GM18507 (cell line): ENCODE results near the gene NTPCR.

ENCODE experiments used
- DNase-seq: peaks from one replicate; pipeline ENCODE4 v3.0.0; 2011; ENCODE audit warnings: low read depth; ENCODE audit not compliant: insufficient read length; ENCODE audit errors: extremely low spot score
- FAIRE-seq: peaks from 2 replicates; lab custom pipeline; 2011; peaks lifted over from hg19 to GRCh38; lab: Jason Lieb, UNC

NTPCR gene

GRCh38 chr1:232980986-232981560 is 30.7 kb downstream of the NTPCR start:
- FAIRE-seq (no peak), DNase-seq (no peak)

DNA sequence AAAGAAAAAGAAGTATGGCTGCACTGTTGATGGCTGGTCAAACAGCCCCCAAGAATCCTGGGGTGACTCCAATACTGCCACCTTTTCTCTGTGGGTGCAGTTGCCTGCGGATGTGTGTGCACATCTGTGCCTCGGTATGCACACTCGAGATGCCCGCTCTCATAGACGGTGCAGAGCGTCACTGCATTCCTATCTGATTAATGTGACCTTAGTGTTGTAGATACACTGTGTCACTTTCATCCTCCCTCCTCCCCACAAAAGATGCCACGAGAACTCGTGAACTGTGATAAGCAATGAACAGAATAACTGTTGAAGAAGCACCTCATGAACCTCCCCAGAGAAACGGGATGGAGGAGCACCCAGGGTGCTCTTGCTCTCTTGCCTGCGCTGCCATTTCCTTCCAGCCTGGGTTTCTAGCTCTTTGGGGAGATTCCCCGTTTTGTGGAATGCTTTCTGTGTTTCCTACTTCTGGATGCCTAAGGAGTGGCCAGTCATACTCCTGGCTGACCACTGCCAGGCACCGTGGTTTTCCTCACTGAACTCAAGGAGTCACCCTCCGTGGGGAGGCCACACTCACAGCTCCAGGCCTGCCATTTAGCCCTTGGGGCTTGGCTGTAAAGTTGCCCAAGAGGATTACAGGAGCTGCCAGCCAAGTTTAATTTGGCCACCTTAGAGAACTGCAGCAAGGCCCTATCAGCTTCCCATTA is 32.0 kb downstream of the NTPCR start:
- DNase-seq (no peak), FAIRE-seq (no peak)

- DNase-seq (no peak), FAIRE-seq (no peak)
These were observed 33.0 kb downstream of the NTPCR start for GRCh38 chr1:232983375-232983774.

GRCh38 chr1:232983817-232984567 is 33.6 kb downstream of the NTPCR start:
- DNase-seq, result no peak
- no peak for FAIRE-seq

GRCh38 chr1:232984577-232985425 is 34.4 kb downstream of the NTPCR start:
- DNase-seq (no peak), FAIRE-seq (no peak)

GRCh38 chr1:232985882-232986526 is 35.6 kb downstream of the NTPCR start:
- FAIRE-seq, result no peak
- no peak for DNase-seq

- DNase-seq, result no peak
- no peak for FAIRE-seq
These were observed 36.1 kb downstream of the NTPCR start for GRCh38 chr1:232986527-232986922.

- FAIRE-seq, result no peak
- no peak for DNase-seq
These were observed 36.8 kb downstream of the NTPCR start for GRCh38 chr1:232987046-232987773.

DNA sequence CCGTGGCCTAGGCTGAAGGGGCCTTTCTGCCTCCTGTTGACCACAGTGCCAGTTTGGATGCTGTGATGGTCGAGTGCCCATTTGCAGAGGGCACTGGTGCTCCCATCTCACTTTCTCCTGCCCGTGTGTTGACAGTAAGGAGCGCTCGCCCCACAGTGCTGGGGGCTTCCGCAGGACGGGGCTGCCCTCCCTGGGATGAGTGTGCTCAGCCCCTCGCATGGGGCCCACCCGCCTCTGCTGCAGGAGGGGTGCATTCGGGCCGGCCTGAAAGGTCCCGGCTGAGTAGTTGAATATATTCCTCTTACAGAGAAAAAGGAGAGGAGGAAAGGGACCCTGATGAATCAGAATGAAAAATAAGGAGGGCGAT is 37.3 kb downstream of the NTPCR start:
- DNase-seq (no peak), FAIRE-seq (no peak)

DNA sequence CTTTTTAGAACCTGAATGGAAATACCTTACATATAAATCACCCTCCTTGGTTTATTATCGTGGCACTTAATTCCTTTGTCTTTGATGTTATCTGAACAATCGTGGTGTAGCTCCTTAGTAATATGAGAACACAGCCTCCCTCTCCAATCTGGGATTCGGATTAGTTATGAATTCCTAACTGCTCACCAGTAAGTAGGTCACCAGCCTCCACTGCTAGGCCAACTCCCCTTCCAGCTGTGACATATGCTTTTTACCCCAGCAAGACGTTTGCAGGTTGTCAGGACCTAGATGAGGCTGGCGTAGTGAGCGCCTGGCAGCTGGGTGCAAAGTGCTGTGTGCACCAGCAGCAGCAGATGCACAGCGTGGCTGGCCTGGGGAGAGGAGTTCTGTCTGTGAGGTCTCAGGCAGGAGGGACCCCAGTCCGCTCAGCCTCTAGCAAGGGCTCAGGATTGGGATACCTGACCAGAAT is 38.2 kb downstream of the NTPCR start:
- no peak for FAIRE-seq

GRCh38 chr1:232990176-232991128 is 40.0 kb downstream of the NTPCR start:
- DNase-seq (no peak), FAIRE-seq (no peak)

More for the DNA sequence above, 38.2 kb downstream of the NTPCR start:
- no peak for DNase-seq

GRCh38 chr1:232991238-232991637 is 40.8 kb downstream of the NTPCR start:
- DNase-seq (no peak), FAIRE-seq (no peak)

DNA sequence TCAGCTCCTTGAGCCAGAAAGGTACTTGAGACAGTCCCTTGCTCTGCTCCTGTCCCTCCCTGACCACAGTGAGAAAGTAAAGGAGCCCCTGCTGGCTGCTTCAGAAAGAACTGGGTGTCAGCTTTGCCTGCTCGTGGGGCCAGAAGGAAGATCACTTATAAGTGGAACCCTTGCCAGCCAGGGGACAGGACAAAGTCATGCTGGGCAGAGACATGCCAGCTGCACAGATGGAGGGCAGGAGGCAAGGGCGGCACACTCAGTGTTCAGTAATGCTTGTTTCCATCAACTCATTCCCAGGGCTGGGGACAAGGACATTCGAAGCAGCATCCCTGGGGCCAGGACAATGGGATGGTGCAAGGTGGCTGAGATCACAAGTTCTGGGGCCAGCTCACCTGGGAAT is 41.8 kb downstream of the NTPCR start:
- no peak for DNase-seq
- no peak for FAIRE-seq

GRCh38 chr1:232993555-232993954 is 43.1 kb downstream of the NTPCR start:
- FAIRE-seq, result no peak
- no peak for DNase-seq

DNA sequence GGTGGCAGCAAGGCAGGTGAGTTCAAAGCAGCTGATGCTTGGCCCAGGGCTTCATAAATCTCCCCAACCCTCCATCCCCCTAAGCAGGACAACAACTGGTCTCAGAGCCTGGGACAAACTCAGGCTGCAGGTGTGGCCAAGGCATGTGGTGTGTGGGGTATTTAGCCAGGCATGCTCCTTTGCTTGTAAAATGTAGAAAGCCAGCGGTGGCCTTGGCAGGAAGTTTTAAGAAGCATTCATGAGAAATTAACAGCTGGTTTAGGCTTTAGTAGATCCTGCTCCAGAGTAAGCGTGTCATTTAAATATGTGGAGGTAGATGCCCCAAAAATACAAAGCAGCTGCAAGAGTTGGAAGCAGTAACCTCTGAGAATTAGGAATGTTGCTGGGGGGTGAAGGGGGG is 44.8 kb downstream of the NTPCR start:
- DNase-seq (no peak), FAIRE-seq (no peak)

GRCh38 chr1:232996143-232996542 is 45.7 kb downstream of the NTPCR start:
- DNase-seq (no peak), FAIRE-seq (no peak)

DNA sequence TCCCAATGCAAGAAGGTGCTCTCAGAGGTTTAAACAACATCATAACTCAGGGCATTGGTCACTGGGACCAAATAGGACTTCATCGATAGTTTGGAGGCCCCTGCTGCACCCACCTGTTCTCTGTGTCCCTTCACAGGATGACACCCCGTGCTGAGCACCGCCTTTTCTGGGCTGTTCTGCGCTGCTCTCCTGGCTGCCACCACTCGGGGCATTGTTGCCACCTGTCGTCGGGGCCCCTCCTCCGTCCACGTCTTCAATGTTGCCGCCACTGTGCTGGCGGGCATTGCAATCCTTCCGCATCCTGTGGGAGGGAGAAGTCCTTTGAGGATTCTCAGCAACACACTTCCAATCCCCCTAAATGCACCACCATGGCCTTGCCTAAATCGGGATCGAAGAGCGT is 47.7 kb downstream of the NTPCR start:
- DNase-seq (no peak), FAIRE-seq (no peak)

DNA sequence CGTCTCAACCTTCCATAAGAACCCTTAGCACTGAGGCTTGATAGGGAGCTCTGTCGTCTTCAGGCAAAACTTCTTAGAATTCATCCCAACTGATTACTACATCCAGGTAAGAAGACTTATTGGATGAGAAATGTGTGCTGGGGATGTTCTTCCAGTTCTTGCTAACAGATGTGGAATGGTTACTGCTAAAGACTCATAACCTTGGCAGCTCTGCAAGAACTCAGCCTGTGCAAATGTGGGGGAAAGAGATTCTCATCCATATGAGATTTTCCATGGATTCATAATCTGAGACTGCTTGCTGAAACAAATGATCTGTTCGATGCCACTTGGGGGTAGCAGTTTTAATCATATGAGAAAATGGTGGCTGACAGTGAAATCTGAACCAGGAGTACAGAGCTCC is 48.2 kb downstream of the NTPCR start:
- FAIRE-seq, result no peak

More for the DNA sequence above, 48.2 kb downstream of the NTPCR start:
- no peak for DNase-seq
